Endodermal cell (in vitro differentiated cells): ENCODE measurements around the gene LCA5L. TPM values are rescaled to one million over a fixed set of nuclear protein-coding genes. Genes with fewer than 3 reads are reported as not detected.
A peak's percentile ranks its signal among the peaks of the same experiment; 100 is the strongest.

ENCODE experiments used
- DNase-seq: peaks from one replicate; pipeline ENCODE4 v3.0.0-alpha.2; 2017
- H3K27ac ChIP-seq: 2 replicates; pipeline ENCODE4 v1.5.1; 2013; ENCODE audit warnings: mild to moderate bottlenecking, low read depth, low read length, moderate library complexity
- H3K27me3 ChIP-seq: 2 replicates; pipeline ENCODE4 v1.6.1; 2013; ENCODE audit warnings: mild to moderate bottlenecking, low read length, moderate library complexity; ENCODE audit not compliant: insufficient read depth, control insufficient read depth, poor library complexity, severe bottlenecking
- H3K36me3 ChIP-seq: 2 replicates; pipeline ENCODE4 v1.7.0; 2013; ENCODE audit warnings: mild to moderate bottlenecking, low read length, moderate library complexity; ENCODE audit not compliant: control insufficient read depth, insufficient read depth
- H3K4me1 ChIP-seq: one replicate; pipeline ENCODE4 v1.7.0; 2013; ENCODE audit warnings: low read length; ENCODE audit not compliant: control insufficient read depth, insufficient read depth
- H3K4me3 ChIP-seq: 2 replicates; pipeline ENCODE4 v1.5.1; 2013; ENCODE audit warnings: mild to moderate bottlenecking, low read length, moderate library complexity
- H3K9ac ChIP-seq: 2 replicates; pipeline ENCODE4 v1.6.1; 2013; ENCODE audit warnings: mild to moderate bottlenecking, low read length, moderate library complexity; ENCODE audit not compliant: poor library complexity, severe bottlenecking; ENCODE audit errors: extremely low read depth
- H3K9me3 ChIP-seq: 2 replicates; pipeline ENCODE4 v1.6.1; 2013; ENCODE audit warnings: mild to moderate bottlenecking, low read length, moderate library complexity; ENCODE audit not compliant: control insufficient read depth
- H3K27ac Mint-ChIP-seq: 2 replicates; pipeline ENCODE4 v1.8.0; 2020; ENCODE audit warnings: mixed read lengths
- H3K27me3 Mint-ChIP-seq: 2 replicates; pipeline ENCODE4 v1.8.0; 2021; ENCODE audit warnings: mild to moderate bottlenecking, mixed read lengths; ENCODE audit not compliant: insufficient read depth
- H3K36me3 Mint-ChIP-seq: 2 replicates; pipeline ENCODE4 v1.8.0; 2020; ENCODE audit warnings: low read depth, mixed read lengths
- H3K4me1 Mint-ChIP-seq: 2 replicates; pipeline ENCODE4 v1.8.0; 2020; ENCODE audit warnings: mixed read lengths
- H3K4me3 Mint-ChIP-seq: 2 replicates; pipeline ENCODE4 v1.8.0; 2020; ENCODE audit warnings: mild to moderate bottlenecking, moderate library complexity, mixed read lengths
- H3K9me3 Mint-ChIP-seq: 2 replicates; pipeline ENCODE4 v1.8.0; 2020; ENCODE audit warnings: mild to moderate bottlenecking, mixed read lengths
- CTCF ChIP-seq: fragments of 200-600 bp; sonication (generic); conservative IDR thresholded peaks from 2 replicates; pipeline ENCODE4 v1.5.0; 2021; ENCODE audit warnings: antibody characterized with exemption, mild to moderate bottlenecking
- WGBS, 2 experiments: methylation state at CpG; one replicate each; pipeline versions ENCODE4 v1.1.5 to v1.1.7; 2013; ENCODE audit warnings: missing lambda C conversion rate in 2 of 2, mixed read lengths in 1 of 2; ENCODE audit not compliant: insufficient coverage in 1 of 2, insufficient read length in 1 of 2; 5-methylcytosine and 5-hydroxymethylcytosine counted together
- microRNA-seq: library from miRNA; unstranded; fragments of <30 nt; microRNA quantifications from one replicate; pipeline ENCODE4 v1.2.0, GENCODE V29; 2020; ENCODE audit warnings: borderline microRNAs expressed
- total RNA-seq, 2 donors: library from RNA; stranded (reverse); fragmentation: NEBNext Ultra II Directional in 1 of 2; extraction: Animal tissue kit (Norgen Biotek cat#: 25700) in 1 of 2; gene quantifications; 2 replicates in 1 of 2; 3 replicates in 1 of 2; pipeline ENCODE4 v1.2.1, GENCODE V29; 2021

Gene LCA5L
- total RNA-seq, 2 donors from 2014 or later: 2.4 to 3.6 TPM

GRCh38 chr21:39363607-39364555 is 81.7 kb downstream of the LCA5L start:
- WGBS, 2 experiments: 83 to 87% methylated on average over 2 to 6 of the region's 6 CpGs
- no peak for DNase-seq

GRCh38 chr21:39362733-39363132 is 82.8 kb downstream of the LCA5L start:
- H3K9me3 ChIP-seq: no peaks in the 10 kb centered on the region
- H3K36me3 Mint-ChIP-seq: no peaks in the 10 kb centered on the region
- H3K9ac ChIP-seq: no peak overlapping the region
- no peak overlapping the region for H3K27ac Mint-ChIP-seq
- H3K4me3 ChIP-seq: no peak overlapping the region
- no peak overlapping the region for H3K4me3 Mint-ChIP-seq
- WGBS, 2 experiments: 90 to 93% methylated on average over 2 to 3 of the region's 3 CpGs
- H3K9me3 Mint-ChIP-seq: no peaks in the 10 kb centered on the region
- H3K27me3 ChIP-seq: no peaks in the 10 kb centered on the region
- TF ChIP-seq CTCF: no peak
- H3K4me1 Mint-ChIP-seq: no peaks in the 10 kb centered on the region
- H3K27ac ChIP-seq: no peak overlapping the region
- DNase-seq: no peak
- no peaks in the 10 kb centered on the region for H3K4me1 ChIP-seq
- H3K36me3 ChIP-seq: no peaks in the 10 kb centered on the region
- no peaks in the 10 kb centered on the region for H3K27me3 Mint-ChIP-seq

More at GRCh38 chr21:39363607-39364555, 81.7 kb downstream of the LCA5L start:
- H3K9me3 Mint-ChIP-seq: no peaks in the 10 kb centered on the region
- Histone ChIP-seq H3K4me3 (no peak overlapping the region), H3K9me3 (no peaks in the 10 kb centered on the region), H3K9ac (no peak overlapping the region), H3K4me1 (no peaks in the 10 kb centered on the region), H3K36me3 (no peaks in the 10 kb centered on the region), H3K27me3 (no peaks in the 10 kb centered on the region), H3K27ac (no peak overlapping the region)
- no peak overlapping the region for H3K27ac Mint-ChIP-seq
- H3K4me1 Mint-ChIP-seq: no peaks in the 10 kb centered on the region
- no peaks in the 10 kb centered on the region for H3K36me3 Mint-ChIP-seq
- no peak overlapping the region for H3K4me3 Mint-ChIP-seq
- H3K27me3 Mint-ChIP-seq: no peaks in the 10 kb centered on the region
- peak; percentile 29 for TF ChIP-seq CTCF

- Histone ChIP-seq H3K27me3 (no peaks in the 10 kb centered on the region), H3K36me3 (no peaks in the 10 kb centered on the region), H3K4me1 (no peaks in the 10 kb centered on the region), H3K9me3 (no peaks in the 10 kb centered on the region), H3K27ac (no peak overlapping the region), H3K4me3 (no peak overlapping the region), H3K9ac (no peak overlapping the region)
- no peaks in the 10 kb centered on the region for H3K4me1 Mint-ChIP-seq
- H3K4me3 Mint-ChIP-seq: no peak overlapping the region
- WGBS, 2 experiments: 85 to 92% methylated on average over 3 to 4 of the region's 4 CpGs
- DNase-seq: no peak
- no peaks in the 10 kb centered on the region for H3K9me3 Mint-ChIP-seq
- no peak for TF ChIP-seq CTCF
- H3K27ac Mint-ChIP-seq: no peak overlapping the region
- H3K27me3 Mint-ChIP-seq: no peaks in the 10 kb centered on the region
- H3K36me3 Mint-ChIP-seq: no peaks in the 10 kb centered on the region
Observed at GRCh38 chr21:39359382-39359781, 86.2 kb downstream of the LCA5L start.

Small RNA genes lying within 50 kb of the gene (microRNA-seq; reads per million reads assigned to microRNA genes)
- not detected for gene MIR6508

Other genes with a start within 250 kb of the LCA5L start
- 10 to 100 TPM; 64.7 to 76.1 TPM for gene BRWD1, start 132.1 kb downstream of the LCA5L start, total RNA-seq
- gene HMGN1, start 96.7 kb downstream of the LCA5L start, total RNA-seq: 100 to 1,000 TPM; 526 to 626 TPM
- 10 to 100 TPM; 18.8 to 22.4 TPM for gene SH3BGR, start 6.2 kb upstream of the LCA5L start, total RNA-seq
- 1 to 10 TPM; 2.5 to 6.1 TPM for gene B3GALT5, start 167.2 kb upstream of the LCA5L start, total RNA-seq